Measurements from ENCODE around the gene GRIN1. TPM values are rescaled to one million over a fixed set of nuclear protein-coding genes. Genes with fewer than 3 reads are reported as not detected.

Gene GRIN1
- polyA plus RNA-seq, 2 of the 4 experiments (the other 2 are of a cell fraction): 0.13 to 0.45 TPM

DNA sequence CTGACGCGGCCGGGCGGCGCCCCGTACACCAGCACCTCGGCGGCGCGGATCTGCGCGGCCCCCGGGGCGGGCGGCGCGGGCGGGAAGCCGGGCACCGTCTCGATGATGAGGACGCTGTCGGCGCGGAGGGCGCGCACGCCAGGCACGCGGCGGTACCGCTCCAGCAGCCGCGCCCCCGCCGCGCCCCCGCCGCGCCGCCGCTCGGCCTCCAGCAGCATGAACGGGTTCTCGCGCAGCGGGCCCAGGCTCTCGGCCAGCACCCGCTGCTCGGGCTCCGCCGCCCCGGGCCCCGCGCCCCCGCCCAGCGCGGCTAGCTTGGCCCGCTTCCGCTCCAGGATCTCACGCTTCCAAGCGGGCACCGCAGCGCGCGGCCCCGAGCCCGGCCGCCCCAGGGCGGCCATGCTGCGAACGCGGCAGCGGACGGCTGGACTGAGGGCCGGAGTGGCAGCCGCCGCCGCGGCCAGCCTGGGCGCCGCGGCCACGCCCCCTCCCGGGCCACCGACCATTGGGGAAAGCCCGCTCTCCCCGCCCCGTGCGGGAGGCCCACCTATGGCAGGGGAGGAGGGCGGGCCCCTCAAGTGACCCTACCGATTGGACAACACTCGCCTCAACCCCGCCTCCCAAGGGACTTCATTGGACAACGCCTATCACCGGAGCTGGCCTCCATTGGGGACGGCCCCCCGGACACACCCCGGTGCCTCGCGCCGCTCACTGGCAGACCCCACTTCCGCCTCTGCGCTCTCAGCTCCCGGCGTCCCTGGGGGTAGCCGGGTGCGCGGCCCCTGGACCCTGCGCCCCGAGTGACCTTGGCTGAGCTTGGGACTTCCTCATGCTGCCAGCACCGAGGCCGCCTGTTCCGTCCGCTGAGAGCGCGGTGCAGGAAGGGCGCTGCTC, 61.6 kb downstream of the GRIN1 start, which contains the start of gene TPRN:
Gene TPRN, minus strand, starts transcription at position 431 of the 894 bp plus-strand sequence. Its CDS starts 30 bp downstream, at position 401.
- FAIRE-seq (no peak), ATAC-seq (peak; percentile 87 to 96)
- CTCF ChIA-PET: interaction anchor here (0.7 to 1.7 kb wide), 7 partner anchors 11 to 171 kb away, joined by 3 to 14 read pairs (median 5); partner anchors contain the start of genes ANAPC2, RNF224 and SSNA1

GRCh38 chr9:137201205-137201868, 62.4 kb downstream of the GRIN1 start:
- FAIRE-seq: no peak
- POLR2A ChIA-PET: interaction anchor here (0.6 to 2.5 kb wide), 19 partner anchors 9 to 849 kb away, joined by 3 to 38 read pairs (median 4); partner anchors contain the start of genes ANAPC2, CYSRT1, MAN1B1 and SSNA1
- H3K4me3 ChIP-seq: peak overlapping the region; percentile 60
- peak overlapping the region; percentile 83 for H3K4me2 ChIP-seq
- DNase-seq (ENCODE audit: low read depth in 1 of 2, low spot score in 1 of 2): no peak
- no peak; a peak in 1 of 6 replicates for ATAC-seq
- H3K9me3 ChIP-seq: no peaks in the 10 kb centered on the region
- WGBS (ENCODE audit: missing lambda C conversion rate): 40% methylated on average over 18 of the region's 23 CpGs
- H3K4me1 ChIP-seq: peaks cover 36% of the 10 kb centered on the region
- TF ChIP-seq, protein P1, sequence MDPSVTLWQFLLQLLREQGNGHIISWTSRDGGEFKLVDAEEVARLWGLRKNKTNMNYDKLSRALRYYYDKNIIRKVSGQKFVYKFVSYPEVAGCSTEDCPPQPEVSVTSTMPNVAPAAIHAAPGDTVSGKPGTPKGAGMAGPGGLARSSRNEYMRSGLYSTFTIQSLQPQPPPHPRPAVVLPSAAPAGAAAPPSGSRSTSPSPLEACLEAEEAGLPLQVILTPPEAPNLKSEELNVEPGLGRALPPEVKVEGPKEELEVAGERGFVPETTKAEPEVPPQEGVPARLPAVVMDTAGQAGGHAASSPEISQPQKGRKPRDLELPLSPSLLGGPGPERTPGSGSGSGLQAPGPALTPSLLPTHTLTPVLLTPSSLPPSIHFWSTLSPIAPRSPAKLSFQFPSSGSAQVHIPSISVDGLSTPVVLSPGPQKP (IDR thresholded peaks at IDR 0.05; ENCODE audit: low read depth, low read length): no peak
- no peak for TF ChIP-seq SREBF2 (IDR thresholded peaks at IDR 0.05)
- no peak for TF ChIP-seq MYC (IDR thresholded peaks at IDR 0.05; ENCODE audit: borderline replicate concordance, low read length)
- no peak for TF ChIP-seq MAFK (IDR thresholded peaks at IDR 0.05; ENCODE audit: partially characterized antibody)
- H3K27ac ChIP-seq: peak overlapping the region; percentile 80 to 87
- CTCF ChIA-PET: interaction anchor here (1.2 to 3.7 kb wide), 8 partner anchors 9 to 172 kb away, joined by 3 to 17 read pairs (median 6); partner anchors contain the start of genes ANAPC2, RNF224 and SSNA1

More for the DNA sequence above, 61.6 kb downstream of the GRIN1 start, which contains the start of gene TPRN:
- TF ChIP-seq BCL3 (IDR thresholded peaks at IDR 0.05): peak; percentile 89; the same call in 2 of the 3 replicates
- no peak for TF ChIP-seq TFCP2L1 (CRISPR knock-in tag; IDR thresholded peaks at IDR 0.05)
- TF ChIP-seq PHF8 (IDR thresholded peaks at IDR 0.05; ENCODE audit: borderline replicate concordance, low read depth): 0 out of 2 replicates have a peak, but pooled peaks have one; percentile 29
- TF ChIP-seq NR3C1 (IDR thresholded peaks at IDR 0.05): no peak
- TF ChIP-seq ZSCAN20 (CRISPR knock-in tag; IDR thresholded peaks at IDR 0.05): no peak
- peak; percentile 82 for TF ChIP-seq POLR2A (IDR thresholded peaks at IDR 0.05; ENCODE audit: low read length)
- TF ChIP-seq, protein P2, sequence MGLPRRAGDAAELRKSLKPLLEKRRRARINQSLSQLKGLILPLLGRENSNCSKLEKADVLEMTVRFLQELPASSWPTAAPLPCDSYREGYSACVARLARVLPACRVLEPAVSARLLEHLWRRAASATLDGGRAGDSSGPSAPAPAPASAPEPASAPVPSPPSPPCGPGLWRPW (IDR thresholded peaks at IDR 0.05): no peak
- peak; percentile 71 to 93; a peak in 4 of 5 replicates for TF ChIP-seq JUN (IDR thresholded peaks at IDR 0.05)
- no peak for TF ChIP-seq HMGXB4 (CRISPR knock-in tag; IDR thresholded peaks at IDR 0.05; ENCODE audit: borderline replicate concordance)
- no peak for TF ChIP-seq ZC3H11A (IDR thresholded peaks at IDR 0.05)
- TF ChIP-seq USF2 (IDR thresholded peaks at IDR 0.05): peak; percentile 75
- POLR2A ChIA-PET: interaction anchor here (0.6 to 2.5 kb wide), 19 partner anchors 9 to 848 kb away, joined by 3 to 38 read pairs (median 4); partner anchors contain the start of genes ANAPC2, CYSRT1, MAN1B1 and SSNA1
- Histone ChIP-seq H3K4me3 (peak within 1 kb of the TSS; percentile 60), H3K9me3 (no peaks in the 10 kb centered on the region), H3K4me2 (peak within 1 kb of the TSS; percentile 97), H3K27ac (peak within 1 kb of the TSS; percentile 80 to 87), H3K4me1 (peaks cover 38% of the 10 kb centered on the region)
- WGBS (ENCODE audit: missing lambda C conversion rate): 0% methylated on average over 22 of the region's 118 CpGs
- peak; percentile 98 to 100 for DNase-seq (ENCODE audit: low read depth in 1 of 2, low spot score in 1 of 2)
